OCI-LY7 (cell line): ENCODE measurements around the gene RIMS4.

Experiments used
- EZH2phosphoT487 ChIP-seq: fragments of 200-600 bp; sonication (generic); IDR thresholded peaks from 2 replicates; pipeline ENCODE4 v1.6.1; 2018; ENCODE audit warnings: low read depth, borderline replicate concordance, mild to moderate bottlenecking, mixed run types, antibody characterized with exemption, low read length, moderate library complexity, mixed read lengths
- TF ChIP-seq, protein P1 (sequence below): fragments of 200-600 bp; sonication (generic); conservative IDR thresholded peaks from 2 replicates; pipeline ENCODE4 v1.5.1; 2014; ENCODE audit warnings: mild to moderate bottlenecking, antibody characterized with exemption, low read length, moderate library complexity, mixed read lengths

DNA sequence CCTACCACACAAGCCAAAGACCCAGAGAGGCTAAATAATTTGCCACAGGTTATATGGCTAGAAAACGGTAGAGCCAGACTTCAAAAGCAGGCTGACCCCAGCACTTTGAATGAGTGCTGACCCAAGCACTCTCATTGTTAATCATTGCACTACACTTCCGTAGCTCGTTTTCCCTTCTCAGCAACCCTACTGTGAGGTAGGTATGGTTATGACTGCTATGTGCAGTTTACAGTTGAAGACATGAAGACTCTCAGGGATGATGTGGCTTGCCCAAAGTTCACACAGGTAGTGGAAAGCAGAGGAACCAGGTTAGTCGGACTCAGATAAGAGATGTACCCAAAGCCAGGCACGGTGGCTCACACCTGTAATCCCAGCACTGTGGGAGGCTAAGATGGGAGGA lies 33.5 kb upstream of the RIMS4 start:
- TF ChIP-seq, protein P1, sequence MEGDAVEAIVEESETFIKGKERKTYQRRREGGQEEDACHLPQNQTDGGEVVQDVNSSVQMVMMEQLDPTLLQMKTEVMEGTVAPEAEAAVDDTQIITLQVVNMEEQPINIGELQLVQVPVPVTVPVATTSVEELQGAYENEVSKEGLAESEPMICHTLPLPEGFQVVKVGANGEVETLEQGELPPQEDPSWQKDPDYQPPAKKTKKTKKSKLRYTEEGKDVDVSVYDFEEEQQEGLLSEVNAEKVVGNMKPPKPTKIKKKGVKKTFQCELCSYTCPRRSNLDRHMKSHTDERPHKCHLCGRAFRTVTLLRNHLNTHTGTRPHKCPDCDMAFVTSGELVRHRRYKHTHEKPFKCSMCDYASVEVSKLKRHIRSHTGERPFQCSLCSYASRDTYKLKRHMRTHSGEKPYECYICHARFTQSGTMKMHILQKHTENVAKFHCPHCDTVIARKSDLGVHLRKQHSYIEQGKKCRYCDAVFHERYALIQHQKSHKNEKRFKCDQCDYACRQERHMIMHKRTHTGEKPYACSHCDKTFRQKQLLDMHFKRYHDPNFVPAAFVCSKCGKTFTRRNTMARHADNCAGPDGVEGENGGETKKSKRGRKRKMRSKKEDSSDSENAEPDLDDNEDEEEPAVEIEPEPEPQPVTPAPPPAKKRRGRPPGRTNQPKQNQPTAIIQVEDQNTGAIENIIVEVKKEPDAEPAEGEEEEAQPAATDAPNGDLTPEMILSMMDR: no peak
- TF ChIP-seq EZH2phosphoT487: no peak
